ENCODE measurements around the gene DEFB124.
"Not testable (repeated sequence)": the region's sequence is repeated elsewhere in the genome, so short reads cannot be mapped to it uniquely, and the experiment has no call there.

DEFB124 gene

GRCh38 chr20:31426891-31427551 lies 47.9 kb downstream of the DEFB124 start:
- DNase-seq (ENCODE audit: low read depth in 2 of 2), result not testable (repeated sequence)

DNA sequence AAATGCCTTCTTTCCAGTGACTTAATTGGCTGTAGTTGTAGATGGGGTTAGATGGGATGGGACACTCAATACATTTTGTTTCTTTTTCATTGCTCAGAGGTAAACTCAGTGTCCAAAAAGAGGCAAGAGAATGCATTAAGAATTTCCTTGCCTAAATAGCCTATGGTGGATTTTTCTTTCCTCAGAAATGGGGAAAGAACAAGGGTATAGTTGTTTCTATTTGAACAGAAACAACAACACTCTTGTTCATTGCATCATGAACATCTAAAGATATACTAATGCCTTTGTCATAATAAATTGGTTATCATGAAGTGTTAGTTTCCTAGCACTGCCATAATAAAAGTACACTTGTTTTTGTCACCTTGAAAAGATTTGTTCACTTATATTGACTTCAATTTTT lies 49.1 kb downstream of the DEFB124 start:
- no peak for DNase-seq (ENCODE audit: low read depth in 2 of 2)

DNA sequence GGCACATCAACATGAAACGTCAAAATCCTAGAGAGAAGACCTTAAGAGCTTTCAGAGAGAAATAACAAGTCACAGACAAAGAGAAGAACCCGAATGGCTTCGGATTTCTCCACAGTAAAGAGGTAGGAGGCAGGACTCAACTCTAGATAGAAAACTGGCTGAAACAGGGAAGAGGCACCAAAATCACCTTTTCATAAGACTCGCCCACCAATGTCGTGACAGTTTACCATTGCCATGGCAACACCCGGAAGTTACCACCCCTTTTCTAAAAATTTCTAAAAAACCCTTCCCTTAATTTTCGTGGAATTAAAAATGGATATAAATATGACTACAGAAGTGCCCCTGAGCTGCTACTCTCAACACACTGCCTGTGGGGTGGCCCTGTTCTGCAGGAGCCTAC lies 56.6 kb downstream of the DEFB124 start:
- no peak for DNase-seq (ENCODE audit: low read depth in 2 of 2)

- DNase-seq (ENCODE audit: low read depth in 2 of 2), result no peak
Measured at GRCh38 chr20:31415653-31416052, 59.3 kb downstream of the DEFB124 start.
